Measurements from ENCODE around the gene GATAD2A. TPM values are rescaled to one million over a fixed set of nuclear protein-coding genes. Genes with fewer than 3 reads are reported as not detected.
"Not testable (repeated sequence)": the region's sequence is repeated elsewhere in the genome, so short reads cannot be mapped to it uniquely, and the experiment has no call there.

GATAD2A gene
- polyA plus RNA-seq, 1 donor (not counting 4 experiments of a cell fraction or from before 2014, with no cell fraction given), result 28.4 TPM

GRCh38 chr19:19453125-19453454 lies 47.6 kb downstream of the GATAD2A start:
- dilution Hi-C loops (cut with MboI; ENCODE audit: extremely low pct_ligation_motif_present, low sequenced_read_pairs), result no loop called here

DNA sequence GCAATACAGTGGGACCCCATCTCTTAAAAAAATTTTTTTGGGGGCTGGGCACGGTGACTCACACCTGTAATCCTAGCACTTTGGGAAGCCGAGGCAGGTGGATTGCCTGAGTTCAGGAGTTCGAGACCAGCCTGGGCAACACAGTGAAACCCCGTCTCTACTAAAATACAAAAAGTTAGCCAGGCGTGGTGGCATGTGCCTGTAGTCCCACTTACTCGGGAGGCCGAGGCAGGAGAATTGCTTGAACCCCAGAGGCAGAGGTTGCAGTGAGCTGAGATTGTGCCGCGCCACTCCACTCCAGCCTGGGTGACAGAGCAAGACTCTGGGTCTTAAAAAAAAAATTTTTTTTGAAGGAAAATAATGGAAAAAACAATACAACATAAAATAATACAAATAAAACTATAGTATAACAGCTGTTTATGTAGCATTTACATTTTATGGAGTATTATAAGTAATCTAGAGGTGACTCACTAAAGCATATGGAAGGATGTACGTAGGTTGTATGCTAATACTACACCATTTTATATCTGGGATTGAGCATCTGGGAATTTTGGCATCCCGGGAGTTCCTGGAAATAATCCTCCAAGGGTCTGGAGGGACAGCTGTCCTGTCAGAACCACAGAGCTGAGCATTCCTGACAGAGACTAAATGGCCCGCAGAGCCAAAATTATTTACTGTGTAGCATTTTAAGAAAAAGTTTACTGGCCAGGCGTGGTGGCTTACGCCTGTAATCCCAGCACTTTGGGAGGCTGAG lies 49.9 kb downstream of the GATAD2A start:
- H3K27ac ChIP-seq (ENCODE audit: control insufficient read depth, insufficient read depth, low read length); dilution Hi-C loops (cut with MboI; ENCODE audit: extremely low pct_ligation_motif_present, low sequenced_read_pairs); H3K4me2 ChIP-seq (ENCODE audit: control insufficient read depth, extremely low read depth, insufficient read depth, low read depth, low read length): not testable (repeated sequence)

More at GRCh38 chr19:19453125-19453454, 47.6 kb downstream of the GATAD2A start:
- Histone ChIP-seq H3K9me3 (ENCODE audit: control insufficient read depth, low read depth, low read length) (no peaks in the 10 kb centered on the region), H3K4me1 (ENCODE audit: control insufficient read depth, extremely low read depth, insufficient read depth, low read length) (no peaks in the 10 kb centered on the region), H2AFZ (ENCODE audit: control insufficient read depth, low read length) (no peak overlapping the region), H3K27me3 (ENCODE audit: control insufficient read depth, extremely low read depth, insufficient read depth, low read length) (no peaks in the 10 kb centered on the region), H4K20me1 (ENCODE audit: control insufficient read depth, extremely low read depth, insufficient read depth, low read length) (peaks cover 30% of the 10 kb centered on the region), H3K4me3 (ENCODE audit: control insufficient read depth in 2 of 3, extremely low read depth in 1 of 3, insufficient read depth in 2 of 3, low read depth in 1 of 3, low read length in 3 of 3) (no peak overlapping the region), H3K27ac (ENCODE audit: control insufficient read depth, insufficient read depth, low read length) (no peak overlapping the region), H3K36me3 (ENCODE audit: control insufficient read depth in 2 of 2, extremely low read depth in 1 of 2, insufficient read depth in 2 of 2, low read length in 2 of 2) (peaks cover 4 to 15% of the 10 kb centered on the region in 2 experiments), H3K4me2 (ENCODE audit: control insufficient read depth, extremely low read depth, insufficient read depth, low read depth, low read length) (no peak overlapping the region), H3K79me2 (ENCODE audit: control insufficient read depth, insufficient read depth, low read length) (peaks cover 90% of the 10 kb centered on the region), H3K9me1 (ENCODE audit: control insufficient read depth, extremely low read depth, insufficient read depth, low read length) (peaks cover 3% of the 10 kb centered on the region), H3K9ac (ENCODE audit: control insufficient read depth, extremely low read depth, insufficient read depth, low read length) (no peak overlapping the region)
- DNase-seq (ENCODE audit: low read depth, low spot score) (no peak), FAIRE-seq (no peak)
- TF ChIP-seq EZH2 (IDR thresholded peaks at IDR 0.05; ENCODE audit: low read length), result no peak

GRCh38 chr19:19457671-19458070 lies 52.2 kb downstream of the GATAD2A start:
- peaks cover 33% of the 10 kb centered on the region for H4K20me1 ChIP-seq (ENCODE audit: control insufficient read depth, extremely low read depth, insufficient read depth, low read length)
- H3K79me2 ChIP-seq (ENCODE audit: control insufficient read depth, insufficient read depth, low read length), result peaks cover 89% of the 10 kb centered on the region
- dilution Hi-C loops (cut with MboI; ENCODE audit: extremely low pct_ligation_motif_present, low sequenced_read_pairs), result no loop called here
- DNase-seq (ENCODE audit: low read depth, low spot score) (no peak), FAIRE-seq (no peak)
- peaks cover 13% of the 10 kb centered on the region for H3K9me1 ChIP-seq (ENCODE audit: control insufficient read depth, extremely low read depth, insufficient read depth, low read length)
- no peaks in the 10 kb centered on the region for H3K27me3 ChIP-seq (ENCODE audit: control insufficient read depth, extremely low read depth, insufficient read depth, low read length)
- TF ChIP-seq CTCF (optimal IDR thresholded peaks at IDR 0.05 in 1 of 3, IDR thresholded peaks at IDR 0.05 in 1 of 3, conservative IDR thresholded peaks at IDR 0.05 in 1 of 3; ENCODE audit: extremely low read depth in 1 of 3, insufficient read depth in 2 of 3, low read length in 3 of 3) (no peak), EZH2 (IDR thresholded peaks at IDR 0.05; ENCODE audit: low read length) (no peak)
- no peak overlapping the region for H3K27ac ChIP-seq (ENCODE audit: control insufficient read depth, insufficient read depth, low read length)
- H3K4me2 ChIP-seq (ENCODE audit: control insufficient read depth, extremely low read depth, insufficient read depth, low read depth, low read length), result no peak overlapping the region
- H3K4me1 ChIP-seq (ENCODE audit: control insufficient read depth, extremely low read depth, insufficient read depth, low read length), result peaks cover 42% of the 10 kb centered on the region
- no peak overlapping the region for H3K9ac ChIP-seq (ENCODE audit: control insufficient read depth, extremely low read depth, insufficient read depth, low read length)
- no peak overlapping the region for H3K4me3 ChIP-seq (ENCODE audit: control insufficient read depth in 2 of 3, extremely low read depth in 1 of 3, insufficient read depth in 2 of 3, low read depth in 1 of 3, low read length in 3 of 3)
- peaks cover 6 to 8% of the 10 kb centered on the region in 2 experiments for H3K36me3 ChIP-seq (ENCODE audit: control insufficient read depth in 2 of 2, extremely low read depth in 1 of 2, insufficient read depth in 2 of 2, low read length in 2 of 2)
- no peak overlapping the region for H2AFZ ChIP-seq (ENCODE audit: control insufficient read depth, low read length)
- no peaks in the 10 kb centered on the region for H3K9me3 ChIP-seq (ENCODE audit: control insufficient read depth, low read depth, low read length)

More for the DNA sequence above, 49.9 kb downstream of the GATAD2A start:
- not testable (repeated sequence) for DNase-seq (ENCODE audit: low read depth, low spot score); H3K9ac ChIP-seq (ENCODE audit: control insufficient read depth, extremely low read depth, insufficient read depth, low read length); H3K9me3 ChIP-seq (ENCODE audit: control insufficient read depth, low read depth, low read length); H3K9me1 ChIP-seq (ENCODE audit: control insufficient read depth, extremely low read depth, insufficient read depth, low read length); H3K4me3 ChIP-seq (ENCODE audit: control insufficient read depth in 2 of 3, extremely low read depth in 1 of 3, insufficient read depth in 2 of 3, low read depth in 1 of 3, low read length in 3 of 3); H3K27me3 ChIP-seq (ENCODE audit: control insufficient read depth, extremely low read depth, insufficient read depth, low read length); FAIRE-seq; H2AFZ ChIP-seq (ENCODE audit: control insufficient read depth, low read length); H3K36me3 ChIP-seq (ENCODE audit: control insufficient read depth in 2 of 2, extremely low read depth in 1 of 2, insufficient read depth in 2 of 2, low read length in 2 of 2)
- peaks cover 89% of the 10 kb centered on the region for H3K79me2 ChIP-seq (ENCODE audit: control insufficient read depth, insufficient read depth, low read length)
- peaks cover 19% of the 10 kb centered on the region for H3K4me1 ChIP-seq (ENCODE audit: control insufficient read depth, extremely low read depth, insufficient read depth, low read length)
- H4K20me1 ChIP-seq (ENCODE audit: control insufficient read depth, extremely low read depth, insufficient read depth, low read length), result peaks cover 30% of the 10 kb centered on the region
